Lung (tissue), 12 donors: ENCODE data around the gene AMDHD1. TPM values are rescaled to one million over a fixed set of nuclear protein-coding genes. Genes with fewer than 3 reads are reported as not detected.
A peak's percentile ranks its signal among the peaks of the same experiment; 100 is the strongest.

ENCODE experiments used
- ATAC-seq: fragments of 200-7000 bp; cut with Tn5 transposase; one replicate; pipeline ENCODE4 v1.9.1; 2020; ENCODE audit warnings: moderate number of reproducible peaks; ENCODE audit not compliant: insufficient read depth, low FRiP score
- DNase-seq, 3 donors: peaks; one replicate each; pipeline ENCODE4 v3.0.0-alpha.2; 2013 to 2017
- H3K27ac ChIP-seq, 2 donors: one replicate each; pipeline ENCODE4 v1.5.1; 2013; ENCODE audit warnings: mild to moderate bottlenecking in 2 of 2, moderate library complexity in 2 of 2, control low read depth in 1 of 2, inconsistent platforms in 1 of 2, low read depth in 1 of 2, low read length in 1 of 2
- H3K27me3 ChIP-seq, 3 donors: one replicate each; pipeline ENCODE4 v1.5.1; 2013; ENCODE audit warnings: low read length in 2 of 3; ENCODE audit not compliant: control insufficient read depth in 3 of 3, insufficient read depth in 3 of 3
- H3K36me3 ChIP-seq, 4 donors: one replicate each; pipeline ENCODE4 v1.5.1; 2013; ENCODE audit warnings: low read length in 4 of 4, mild to moderate bottlenecking in 1 of 4, moderate library complexity in 1 of 4; ENCODE audit not compliant: control insufficient read depth in 4 of 4, insufficient read depth in 4 of 4
- H3K4me1 ChIP-seq, 5 donors: one replicate each; pipeline ENCODE4 v1.5.1; 2013; ENCODE audit warnings: low read length in 5 of 5, mild to moderate bottlenecking in 2 of 5, moderate library complexity in 1 of 5; ENCODE audit not compliant: control insufficient read depth in 5 of 5, insufficient read depth in 5 of 5
- H3K4me3 ChIP-seq: one replicate; pipeline ENCODE4 v1.5.1; 2013; ENCODE audit warnings: mild to moderate bottlenecking, control low read depth, moderate library complexity
- H3K9ac ChIP-seq, 2 donors: one replicate each; pipeline ENCODE4 v1.5.1; 2013; ENCODE audit warnings: low read length in 2 of 2, control low read depth in 1 of 2; ENCODE audit not compliant: insufficient read depth in 1 of 2
- H3K9me3 ChIP-seq, 4 donors: one replicate each; pipeline ENCODE4 v1.5.1; 2013; ENCODE audit warnings: low read length in 3 of 4, mild to moderate bottlenecking in 1 of 4, moderate library complexity in 1 of 4; ENCODE audit not compliant: control insufficient read depth in 4 of 4, insufficient read depth in 3 of 4
- CTCF ChIP-seq: IDR thresholded peaks from 2 replicates; pipeline ENCODE4 v1.5.1; 2012; ENCODE audit warnings: mild to moderate bottlenecking; ENCODE audit errors: control extremely low read depth, extremely low read depth
- WGBS, 2 donors: extraction: QIAGEN DNeasy Blood & Tissue Kit; methylation state at CpG; one replicate each; pipeline ENCODE4 v1.1.7; 2013; 5-methylcytosine and 5-hydroxymethylcytosine counted together
- polyA plus RNA-seq, 2 donors: library from polyadenylated mRNA; stranded (reverse); fragments of 200-250 nt; gene quantifications; one replicate each; pipeline ENCODE4 v1.2.1, GENCODE V29; 2013
- total RNA-seq, 2 donors: library from RNA; depleted of rRNA in 1 of 2; stranded (reverse); fragments of >200 nt in 1 of 2; gene quantifications; one replicate each; pipeline ENCODE4 v1.2.1, GENCODE V29; 2014 to 2021
- donor health status: control.
- donor health status: control.
- donor health status: Bipolar disorder and iron deficiency.
- donor health status: healthy.
- donor health status: DM: yes; HTN: yes; CAD: no.

The AMDHD1 gene
- total and polyA plus RNA-seq, 4 donors: 0.51 to 1.9 (median 1.2) TPM

- no peak overlapping the region for H3K27ac ChIP-seq
- H3K4me3 ChIP-seq: no peak overlapping the region
- no peaks in the 10 kb centered on the region for H3K36me3 ChIP-seq
- DNase-seq: peak in 2 of 3 donors; percentile 46 to 65
- H3K4me1 ChIP-seq: peaks cover 0 to 5% (median 0%) of the 10 kb centered on the region in 5 donors
- 81 to 88% methylated on average over 14 of the region's 14 CpGs for WGBS, 2 donors
- no peaks in the 10 kb centered on the region for H3K27me3 ChIP-seq
- H3K9ac ChIP-seq: no peak overlapping the region
- H3K9me3 ChIP-seq: no peaks in the 10 kb centered on the region
- ATAC-seq: no peak
- no peak for TF ChIP-seq CTCF
Measured at GRCh38 chr12:95986635-95987570, 43.8 kb downstream of the AMDHD1 start.

DNA sequence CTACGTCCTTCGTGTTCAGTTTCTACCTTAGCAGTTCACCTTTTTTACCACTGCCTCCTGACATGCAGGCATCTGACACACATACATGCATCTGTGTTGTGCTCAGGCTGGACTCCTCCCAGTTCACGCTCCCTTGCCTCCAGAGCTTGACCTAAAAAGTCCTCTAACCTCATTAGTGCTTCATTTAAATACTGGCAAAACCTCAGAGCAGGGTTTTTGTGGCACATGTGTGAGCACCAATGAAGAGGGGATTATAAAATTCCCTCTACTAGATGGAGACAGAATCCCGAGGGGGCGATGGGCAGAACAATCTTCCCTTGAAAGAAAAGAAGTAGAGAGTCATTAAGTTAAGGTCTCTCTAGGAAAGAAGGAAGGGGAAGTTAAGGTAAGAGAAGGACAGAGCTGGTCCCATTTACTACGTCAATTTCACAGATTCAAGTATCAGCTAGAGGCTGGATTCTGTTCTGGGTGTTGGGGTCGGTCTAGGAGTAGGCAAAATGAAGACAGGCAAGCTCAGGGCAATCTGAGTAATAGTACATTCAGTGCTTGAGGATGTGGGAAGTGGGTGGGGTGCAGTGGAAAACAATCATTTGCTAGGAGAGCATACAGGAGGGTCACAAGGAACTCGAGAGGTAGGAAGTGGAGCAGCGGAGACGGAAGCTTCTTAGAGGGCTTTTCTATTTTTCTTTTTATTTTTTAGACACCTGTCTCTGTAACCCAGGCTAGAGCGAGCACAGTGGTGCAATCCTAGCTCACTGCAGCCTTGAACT is 45.6 kb downstream of the AMDHD1 start:
- Histone ChIP-seq H3K9ac (no peak overlapping the region), H3K4me3 (no peak overlapping the region), H3K27me3 (no peaks in the 10 kb centered on the region), H3K9me3 (no peaks in the 10 kb centered on the region), H3K36me3 (no peaks in the 10 kb centered on the region), H3K27ac (no peak overlapping the region), H3K4me1 (peaks cover 0 to 5% (median 0%) of the 10 kb centered on the region in 5 donors)
- 79 to 80% methylated on average over 11 of the region's 11 CpGs for WGBS, 2 donors
- ATAC-seq (no peak), DNase-seq (no peak)
- no peak for TF ChIP-seq CTCF

- no peak for ATAC-seq
- no peaks in the 10 kb centered on the region for H3K9me3 ChIP-seq
- TF ChIP-seq CTCF: no peak
Measured at GRCh38 chr12:95989504-95990123, 46.5 kb downstream of the AMDHD1 start.

More at GRCh38 chr12:95989504-95990123, 46.5 kb downstream of the AMDHD1 start:
- H3K4me3 ChIP-seq: no peak overlapping the region
- 37 to 44% methylated on average over 4 of the region's 4 CpGs for WGBS, 2 donors
- DNase-seq: peak in 1 of 3 donors; percentile 4
- peaks cover 0 to 5% (median 0%) of the 10 kb centered on the region in 5 donors for H3K4me1 ChIP-seq
- no peaks in the 10 kb centered on the region for H3K36me3 ChIP-seq
- H3K27ac ChIP-seq: no peak overlapping the region
- no peaks in the 10 kb centered on the region for H3K27me3 ChIP-seq
- H3K9ac ChIP-seq: no peak overlapping the region
